Embryonic facial prominence (tissue), 1 donor: ENCODE results near the gene CHMP2B.
"Not testable (repeated sequence)": the region's sequence is repeated elsewhere in the genome, so short reads cannot be mapped to it uniquely, and the experiment has no call there.

Source experiments
- DNase-seq: peaks from one replicate; pipeline ENCODE4 v3.0.0-alpha.2; 2016; ENCODE audit errors: extremely low spot score

CHMP2B gene

DNA sequence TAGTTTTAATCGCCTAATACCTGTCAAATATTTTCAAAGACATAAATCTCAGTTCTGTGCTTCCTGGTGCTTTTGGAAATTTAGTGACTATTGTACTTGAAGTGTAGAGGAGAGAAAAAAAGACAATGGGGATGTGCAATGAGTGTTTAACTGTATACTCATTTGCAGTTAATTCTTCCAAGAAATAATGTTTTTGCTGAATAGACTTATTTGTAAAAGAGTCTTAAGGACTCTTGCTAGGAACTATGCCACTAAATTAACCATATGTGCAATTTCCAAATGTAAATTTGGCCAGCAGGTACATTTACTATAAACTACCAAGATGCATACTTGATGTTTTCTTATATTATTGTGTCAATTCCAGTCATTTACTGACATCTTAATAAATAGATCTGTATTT lies 2.0 kb downstream of the CHMP2B start:
- no peak for DNase-seq

DNA sequence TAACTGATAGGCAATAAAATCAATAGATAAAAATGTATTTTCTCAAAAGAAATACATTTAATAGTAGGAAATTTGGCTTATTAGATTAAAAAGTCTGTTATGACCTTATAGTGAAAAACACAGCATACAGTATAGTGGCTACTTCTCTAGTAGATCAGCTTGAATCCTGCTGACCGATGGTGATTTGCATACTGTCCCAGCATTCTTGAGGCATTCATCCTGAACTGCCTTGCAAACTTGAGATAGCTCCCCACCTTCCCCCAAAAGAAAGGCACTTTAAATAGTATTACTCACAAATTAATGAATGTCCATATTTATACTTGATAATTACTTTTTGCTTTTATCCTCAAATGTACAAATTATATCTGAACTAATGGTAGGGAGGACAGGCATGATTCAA lies 6.7 kb downstream of the CHMP2B start:
- no peak for DNase-seq

GRCh38 chr3:87236093-87236492 lies 9.0 kb downstream of the CHMP2B start:
- DNase-seq = no peak

GRCh38 chr3:87246662-87247429 lies 19.7 kb downstream of the CHMP2B start:
- DNase-seq = no peak

- DNase-seq = no peak
These were observed 20.3 kb downstream of the CHMP2B start for GRCh38 chr3:87247430-87247773.

- not testable (repeated sequence) for DNase-seq
These were observed 21.1 kb downstream of the CHMP2B start for GRCh38 chr3:87248231-87248630.

GRCh38 chr3:87248831-87249230 lies 21.7 kb downstream of the CHMP2B start:
- DNase-seq = no peak

- no peak for DNase-seq
These were observed 22.9 kb downstream of the CHMP2B start for GRCh38 chr3:87250009-87250408.

- DNase-seq = peak; percentile 65
These were observed 33.2 kb downstream of the CHMP2B start for GRCh38 chr3:87260270-87260669.

- no peak for DNase-seq
These were observed 34.8 kb downstream of the CHMP2B start for GRCh38 chr3:87261925-87262324.

GRCh38 chr3:87267953-87268645 lies 41.0 kb downstream of the CHMP2B start:
- DNase-seq = no peak

- no peak for DNase-seq
These were observed 41.6 kb downstream of the CHMP2B start for GRCh38 chr3:87268646-87269211.

GRCh38 chr3:87269723-87270122 lies 42.6 kb downstream of the CHMP2B start:
- no peak for DNase-seq

- no peak for DNase-seq
These were observed 44.0 kb downstream of the CHMP2B start for GRCh38 chr3:87270908-87271700.

DNA sequence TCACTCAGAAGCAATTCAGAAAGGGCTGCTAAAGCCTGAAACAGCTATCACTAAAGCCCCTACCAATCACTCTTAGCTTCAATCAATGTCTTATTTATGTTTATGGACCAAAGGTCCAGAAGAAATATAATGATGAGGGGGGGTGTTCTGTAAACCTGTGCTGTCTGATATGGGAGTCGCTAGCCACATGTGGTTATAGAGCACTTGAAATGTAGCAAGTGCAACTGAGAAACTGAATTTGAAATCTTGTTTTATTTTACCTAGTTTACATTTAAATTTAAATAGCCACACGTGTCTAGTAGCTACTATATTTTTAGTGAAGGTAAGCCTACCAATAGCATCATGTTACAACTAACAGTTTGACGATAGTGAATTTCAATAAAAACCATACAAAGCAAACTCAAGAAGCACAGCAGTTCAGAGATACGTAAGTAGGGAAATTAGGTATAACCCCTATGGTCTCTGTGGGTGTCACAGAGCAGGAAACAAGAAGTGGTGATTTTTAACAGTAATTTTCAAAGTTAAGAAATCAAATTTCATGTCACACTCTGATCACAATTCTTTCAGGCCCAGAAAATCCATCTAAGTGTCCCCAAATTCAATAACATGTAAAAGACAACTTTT lies 45.7 kb downstream of the CHMP2B start:
- DNase-seq = no peak

DNA sequence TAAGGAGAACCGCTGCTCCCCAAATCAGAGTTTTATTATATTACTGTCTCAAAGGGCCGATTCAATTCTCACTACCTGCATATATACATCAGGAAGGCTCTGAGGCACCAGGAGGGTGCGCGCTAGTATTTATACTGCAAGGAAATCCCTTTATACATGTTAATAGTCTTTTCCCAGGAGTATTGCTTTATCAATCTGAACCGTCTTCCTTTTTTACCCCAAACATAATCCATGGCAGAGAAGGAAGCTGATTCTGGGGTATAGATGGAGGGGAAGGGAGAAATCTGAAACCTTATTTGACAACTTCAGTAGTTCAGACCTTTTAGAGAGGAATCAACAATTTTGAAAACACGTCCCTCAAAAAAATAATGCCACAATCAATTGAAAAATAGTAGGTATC lies 49.4 kb downstream of the CHMP2B start, which contains the start of gene POU1F1:
TSS of gene POU1F1 (minus strand) at position 101 of the 400 bp plus-strand sequence. CDS start 122 bp downstream, outside the sequence.
- no peak for DNase-seq

- DNase-seq = no peak
These were observed 59.9 kb downstream of the CHMP2B start for GRCh38 chr3:87287011-87287410.

DNA sequence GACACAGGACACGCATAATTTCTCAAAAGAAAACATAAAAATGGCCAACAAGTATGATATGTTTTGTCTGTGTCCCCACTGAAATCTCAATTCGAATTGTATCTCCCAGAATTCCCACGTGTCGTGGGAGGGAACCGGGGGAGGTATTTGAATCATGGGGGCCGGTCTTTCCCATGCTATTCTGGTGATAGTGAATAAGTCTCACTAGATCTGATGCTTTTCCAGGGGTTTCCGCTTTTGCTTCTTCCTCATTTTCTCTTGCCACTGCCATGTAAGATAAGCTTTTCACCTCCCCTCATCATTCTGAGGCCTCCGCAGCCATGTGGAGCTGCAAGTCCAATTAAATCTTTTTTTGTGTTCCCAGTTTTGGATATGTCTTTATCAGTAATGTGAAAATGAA lies 61.3 kb downstream of the CHMP2B start:
- no peak for DNase-seq

DNA sequence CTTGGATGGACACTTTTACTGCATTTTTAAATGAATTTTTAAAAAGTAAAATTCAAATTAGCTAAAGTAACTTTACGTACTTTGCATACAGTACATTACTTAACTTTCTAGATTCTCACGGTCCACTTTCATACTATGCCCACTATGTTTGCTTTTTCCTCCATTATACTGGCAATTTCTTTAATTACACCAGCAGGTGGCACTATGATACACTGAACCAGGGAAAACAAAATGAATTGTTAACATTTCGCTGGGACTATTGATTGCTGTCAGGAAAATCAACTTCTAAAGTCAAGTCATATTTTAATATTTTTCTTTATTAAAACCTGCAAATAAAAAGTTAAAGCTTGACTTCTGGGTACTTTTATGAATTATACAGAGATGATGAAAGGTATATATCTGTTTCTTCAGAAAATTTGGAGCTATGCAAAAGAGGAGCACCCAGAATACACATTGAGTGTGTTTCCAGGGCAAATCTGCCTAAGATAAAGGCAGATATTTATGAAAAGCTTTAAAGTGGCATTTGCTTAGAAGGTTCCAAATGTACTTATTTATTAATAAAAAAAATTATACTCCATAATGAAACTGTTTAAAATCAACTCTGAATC lies 71.1 kb downstream of the CHMP2B start:
- no peak for DNase-seq

DNA sequence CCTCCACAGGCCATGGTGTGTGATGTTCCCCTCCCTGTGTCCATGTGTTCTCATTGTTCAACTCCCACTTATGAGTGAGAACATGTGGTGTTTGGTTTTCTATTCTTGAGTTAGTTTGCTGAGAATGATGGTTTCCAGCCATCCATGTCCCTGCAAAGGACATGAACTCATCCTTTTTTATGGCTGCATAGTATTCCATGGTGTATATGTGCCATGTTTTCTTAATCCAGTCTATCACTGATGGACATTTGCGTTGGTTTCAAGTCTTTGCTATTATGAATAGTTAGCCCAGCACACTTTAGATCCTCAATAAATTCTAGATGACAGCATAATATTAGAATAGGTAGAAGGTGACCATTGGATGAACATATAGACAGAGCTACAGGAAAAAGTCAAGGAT lies 77.9 kb downstream of the CHMP2B start:
- DNase-seq = not testable (repeated sequence)
